Esophagus muscularis mucosa (tissue), 4 donors: Measurements from ENCODE around the gene TMC2. TPM values are rescaled to one million over a fixed set of nuclear protein-coding genes. Genes with fewer than 3 reads are reported as not detected.
A peak's percentile ranks its signal among the peaks of the same experiment; 100 is the strongest.
"Not testable (repeated sequence)": the region's sequence is repeated elsewhere in the genome, so short reads cannot be mapped to it uniquely, and the experiment has no call there.

Experiments used
- DNase-seq: peaks from one replicate; pipeline ENCODE4 v3.0.0-alpha.2; 2017; ENCODE audit errors: extremely low spot score
- H3K27ac ChIP-seq, 4 donors: fragments of 200-600 bp; sonication (generic); replicated peaks in 1 of 4; 1 replicate in 3 of 4; 2 replicates in 1 of 4; pipeline ENCODE4 v1.5.1; 2016 to 2019; ENCODE audit warnings: mild to moderate bottlenecking in 1 of 4
- H3K27me3 ChIP-seq, 4 donors: fragments of 200-600 bp; sonication (generic); one replicate each; pipeline versions ENCODE4 v1.5.1 to v1.6.0; 2016 to 2019
- H3K36me3 ChIP-seq, 4 donors: fragments of 200-600 bp; sonication (generic); one replicate each; pipeline ENCODE4 v1.5.1; 2016 to 2019
- H3K4me1 ChIP-seq, 4 donors: fragments of 200-600 bp; sonication (generic); one replicate each; pipeline ENCODE4 v1.5.1; 2016 to 2019
- H3K4me3 ChIP-seq, 4 donors: fragments of 200-600 bp; sonication (generic); 1 replicate in 2 of 4; 2 replicates in 2 of 4; pipeline ENCODE4 v1.5.1; 2016 to 2019; ENCODE audit warnings: mild to moderate bottlenecking in 4 of 4, moderate library complexity in 1 of 4
- H3K9me3 ChIP-seq, 4 donors: fragments of 200-600 bp; sonication (generic); 1 replicate in 3 of 4; 2 replicates in 1 of 4; pipeline ENCODE4 v1.5.1; 2016 to 2019
- EP300 ChIP-seq: sonication (generic); formaldehyde crosslinking; IDR thresholded peaks from one replicate; pipeline ENCODE4 v1.6.1; 2017; ENCODE audit warnings: antibody characterized with exemption
- POLR2A ChIP-seq: fragments of 450-650 bp; IDR thresholded peaks from one replicate; pipeline ENCODE4 v1.6.1; 2017; ENCODE audit warnings: antibody characterized with exemption, moderate library complexity, mild to moderate bottlenecking, low read depth
- POLR2AphosphoS5 ChIP-seq, 2 donors: sonication (generic); formaldehyde crosslinking; IDR thresholded peaks; one replicate each; pipeline ENCODE4 v1.6.1; 2017; ENCODE audit warnings: antibody characterized with exemption in 2 of 2
- WGBS: methylation state at CpG from one replicate; pipeline ENCODE4 v1.1.5; 2018; 5-methylcytosine and 5-hydroxymethylcytosine counted together
- intact Hi-C: fragments of 100-400 bp; cut with DNase I; formaldehyde crosslinking; loops from one replicate; pipeline ENCODE4 v1.15.1; 2023
- total RNA-seq, 4 donors: library from RNA; depleted of rRNA; stranded (reverse); fragments of >200 nt; gene quantifications; one replicate each; pipeline versions ENCODE4 v1.1.0 to v1.2.1, GENCODE V29; 2016
- TF ChIP-seq, protein P1 (sequence below), 3 experiments: fragments of 200-600 bp in 2 of 3; fragments of 450-650 bp in 1 of 3; sonication (generic) in 2 of 3; IDR thresholded peaks; one replicate each; pipeline ENCODE4 v1.5.1; 2017 to 2019; ENCODE audit warnings: antibody characterized with exemption in 3 of 3, mild to moderate bottlenecking in 2 of 3, moderate library complexity in 1 of 3

The TMC2 gene
- total RNA-seq, 4 donors from 2014 or later, result 0.19 to 0.34 TPM; not detected in 2

DNA sequence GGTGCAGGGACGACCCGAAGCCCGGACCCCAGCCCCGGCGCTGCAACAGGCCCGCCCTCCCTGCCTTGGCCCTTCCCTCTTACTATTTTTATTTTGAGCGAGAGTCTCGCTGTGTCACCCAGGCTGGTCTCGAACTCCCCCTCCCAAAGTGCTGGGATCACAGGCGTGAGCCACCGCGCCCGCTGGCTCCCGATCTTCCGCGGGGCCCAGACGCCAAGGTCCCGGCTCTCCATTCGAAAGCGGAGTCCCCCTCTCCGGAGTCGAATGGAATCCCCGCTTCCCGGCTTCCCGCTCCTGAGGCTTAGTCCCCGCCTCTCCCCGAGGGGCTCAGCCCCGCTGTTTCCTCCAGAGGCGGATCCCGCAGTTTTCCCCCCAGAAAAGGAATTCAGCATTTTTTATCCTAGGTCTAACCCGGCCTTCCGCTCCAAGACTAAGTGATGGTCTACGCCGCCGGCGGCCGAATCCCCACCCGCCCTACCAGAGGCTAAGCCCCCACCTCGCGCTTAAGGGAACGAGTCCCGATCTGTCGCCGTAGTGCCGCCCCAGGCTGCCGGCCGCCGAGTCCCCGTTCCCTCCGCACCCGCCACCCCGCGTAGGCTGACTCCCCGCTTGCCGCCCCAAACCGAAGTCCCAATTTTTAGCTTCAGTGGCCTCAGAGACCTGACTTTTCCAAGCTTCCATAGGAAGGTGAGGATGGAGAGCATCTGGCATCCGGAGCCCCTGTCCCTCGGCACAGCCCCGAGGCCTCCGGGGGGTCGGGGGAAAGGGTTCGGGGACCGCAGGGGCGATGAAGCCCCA, 11.5 kb upstream of the TMC2 start:
- WGBS, result 4% methylated on average over 15 of the region's 64 CpGs
- peaks cover 3 to 30% (median 25%) of the 10 kb centered on the region in 4 donors for H3K4me1 ChIP-seq
- peak; percentile 92 for DNase-seq

GRCh38 chr20:2526218-2526583, 10.2 kb upstream of the TMC2 start:
- H3K27ac ChIP-seq, result peak overlapping the region in 2 of 4 donors; percentile 16 to 91
- not testable (repeated sequence) for H3K36me3 ChIP-seq, H3K4me3 ChIP-seq, H3K27me3 ChIP-seq, DNase-seq, H3K9me3 ChIP-seq
- peaks cover 3 to 30% (median 25%) of the 10 kb centered on the region in 4 donors for H3K4me1 ChIP-seq
- intact Hi-C loops, result loop anchor here (10.0 kb wide), 1 partner anchor 229 kb away; no protein-coding TSS in a partner anchor
- 87% methylated on average over 5 of the region's 5 CpGs for WGBS

More for the DNA sequence above, 11.5 kb upstream of the TMC2 start:
- TF ChIP-seq, protein P1, sequence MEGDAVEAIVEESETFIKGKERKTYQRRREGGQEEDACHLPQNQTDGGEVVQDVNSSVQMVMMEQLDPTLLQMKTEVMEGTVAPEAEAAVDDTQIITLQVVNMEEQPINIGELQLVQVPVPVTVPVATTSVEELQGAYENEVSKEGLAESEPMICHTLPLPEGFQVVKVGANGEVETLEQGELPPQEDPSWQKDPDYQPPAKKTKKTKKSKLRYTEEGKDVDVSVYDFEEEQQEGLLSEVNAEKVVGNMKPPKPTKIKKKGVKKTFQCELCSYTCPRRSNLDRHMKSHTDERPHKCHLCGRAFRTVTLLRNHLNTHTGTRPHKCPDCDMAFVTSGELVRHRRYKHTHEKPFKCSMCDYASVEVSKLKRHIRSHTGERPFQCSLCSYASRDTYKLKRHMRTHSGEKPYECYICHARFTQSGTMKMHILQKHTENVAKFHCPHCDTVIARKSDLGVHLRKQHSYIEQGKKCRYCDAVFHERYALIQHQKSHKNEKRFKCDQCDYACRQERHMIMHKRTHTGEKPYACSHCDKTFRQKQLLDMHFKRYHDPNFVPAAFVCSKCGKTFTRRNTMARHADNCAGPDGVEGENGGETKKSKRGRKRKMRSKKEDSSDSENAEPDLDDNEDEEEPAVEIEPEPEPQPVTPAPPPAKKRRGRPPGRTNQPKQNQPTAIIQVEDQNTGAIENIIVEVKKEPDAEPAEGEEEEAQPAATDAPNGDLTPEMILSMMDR (IDR thresholded peaks at IDR 0.05), result no peak
- TF ChIP-seq EP300 (no peak), POLR2AphosphoS5 (IDR thresholded peaks at IDR 0.05) (no peak), POLR2A (no peak)
- H3K9me3 ChIP-seq, result no peaks in the 10 kb centered on the region
- H3K27ac ChIP-seq, result peak overlapping the region; percentile 91 to 96 (median 92)
- no peaks in the 10 kb centered on the region for H3K27me3 ChIP-seq
- no peaks in the 10 kb centered on the region for H3K36me3 ChIP-seq
- intact Hi-C loops, result loop anchor here (5.0 to 10.0 kb wide), 3 partner anchors 53 to 230 kb away; partner anchors contain the start of gene SNRPB
- H3K4me3 ChIP-seq, result peak overlapping the region; percentile 69 to 88 (median 80)

GRCh38 chr20:2527762-2528161, 8.6 kb upstream of the TMC2 start:
- Histone ChIP-seq H3K36me3 (no peaks in the 10 kb centered on the region), H3K27ac (no peak overlapping the region), H3K4me1 (peaks cover 3 to 26% (median 21%) of the 10 kb centered on the region in 4 donors), H3K9me3 (no peaks in the 10 kb centered on the region), H3K27me3 (peaks cover 0 to 4% (median 0%) of the 10 kb centered on the region in 4 donors), H3K4me3 (no peak overlapping the region)
- intact Hi-C loops, result loop anchor here (10.0 kb wide), 1 partner anchor 227 kb away; no protein-coding TSS in a partner anchor
- WGBS, result 89% methylated on average over 6 of the region's 6 CpGs
- DNase-seq, result no peak
- TF ChIP-seq POLR2A (no peak), POLR2AphosphoS5 (IDR thresholded peaks at IDR 0.05) (no peak), EP300 (no peak)
- TF ChIP-seq, protein P1 (IDR thresholded peaks at IDR 0.05), result no peak

DNA sequence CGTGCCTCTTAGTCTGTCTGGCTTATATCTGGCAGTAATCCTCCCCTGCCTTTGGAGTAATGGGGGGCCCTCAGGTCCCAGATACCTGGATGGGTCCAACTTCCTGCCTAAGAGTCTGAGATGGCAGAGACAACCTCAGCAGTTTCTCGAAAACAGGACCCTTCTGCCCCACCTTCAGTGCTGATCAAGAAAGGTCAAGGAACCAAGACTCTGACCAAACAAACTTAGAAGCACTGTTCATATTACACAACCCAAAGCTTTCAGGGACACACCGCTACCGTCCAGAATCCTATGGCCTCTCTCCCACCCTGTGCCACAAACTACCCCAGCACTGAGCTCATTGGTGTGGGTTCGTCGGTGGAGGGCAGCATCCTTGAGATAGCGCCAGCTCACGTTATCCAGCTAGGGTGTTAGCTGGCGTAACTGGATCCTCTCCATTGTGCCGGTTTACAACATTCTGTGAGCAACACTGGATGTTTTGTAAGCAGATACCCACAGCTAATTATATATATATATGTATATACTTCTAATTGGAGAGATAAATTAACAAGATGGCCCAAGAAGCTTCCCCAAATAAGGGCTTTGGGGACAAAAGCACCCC, 7.6 kb upstream of the TMC2 start:
- no peaks in the 10 kb centered on the region for H3K36me3 ChIP-seq
- 72% methylated on average over 10 of the region's 10 CpGs for WGBS
- H3K4me3 ChIP-seq, result no peak overlapping the region
- peaks cover 3 to 16% (median 14%) of the 10 kb centered on the region in 4 donors for H3K4me1 ChIP-seq
- no peak overlapping the region for H3K27ac ChIP-seq
- DNase-seq, result no peak
- no peaks in the 10 kb centered on the region for H3K9me3 ChIP-seq
- no peak for TF ChIP-seq POLR2AphosphoS5 (IDR thresholded peaks at IDR 0.05)
- no peak for TF ChIP-seq POLR2A
- TF ChIP-seq, protein P1 (IDR thresholded peaks at IDR 0.05), result no peak
- TF ChIP-seq EP300, result no peak
- intact Hi-C loops, result loop anchor here (10.0 kb wide), 1 partner anchor 226 kb away; no protein-coding TSS in a partner anchor
- H3K27me3 ChIP-seq, result peaks cover 0 to 12% (median 0%) of the 10 kb centered on the region in 4 donors

DNA sequence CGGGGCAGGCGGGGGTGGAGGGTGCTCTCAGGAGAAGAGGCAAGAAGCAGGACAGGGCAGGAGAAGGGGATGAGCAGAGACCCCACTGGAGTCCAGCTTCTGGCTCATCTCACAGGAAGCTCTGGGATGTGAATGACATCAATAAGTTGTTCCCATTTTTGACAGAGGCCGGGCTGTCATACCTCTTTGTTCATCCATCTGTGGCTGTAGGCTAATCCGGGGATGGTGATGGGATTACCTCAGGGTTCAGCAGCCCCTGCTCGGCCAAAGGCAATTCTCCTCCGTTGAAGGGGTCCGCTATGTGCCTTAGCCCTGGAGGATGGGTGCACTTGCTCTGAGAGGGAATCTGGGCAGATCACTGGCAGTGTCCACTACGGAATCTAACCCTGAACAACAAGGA, 3.3 kb upstream of the TMC2 start:
- Histone ChIP-seq H3K4me3 (no peak overlapping the region), H3K4me1 (no peaks in the 10 kb centered on the region), H3K27ac (no peak overlapping the region), H3K36me3 (no peaks in the 10 kb centered on the region), H3K9me3 (no peaks in the 10 kb centered on the region), H3K27me3 (peaks cover 0 to 50% (median 0%) of the 10 kb centered on the region in 4 donors)
- 95% methylated on average over 8 of the region's 8 CpGs for WGBS
- intact Hi-C loops, result no loop called here
- DNase-seq, result no peak
- TF ChIP-seq POLR2A (no peak), EP300 (no peak), POLR2AphosphoS5 (IDR thresholded peaks at IDR 0.05) (no peak)
- TF ChIP-seq, protein P1 (IDR thresholded peaks at IDR 0.05), result no peak
